GM18520 (cell line): ENCODE data around the gene NFAT5.
"Not testable (repeated sequence)": the region's sequence is repeated elsewhere in the genome, so short reads cannot be mapped to it uniquely, and the experiment has no call there.

Experiments
- ATAC-seq: cut with Tn5 transposase; IDR thresholded peaks from one replicate; pipeline ENCODE4 v1.9.1; 2021; ENCODE audit not compliant: unreplicated experiment

Gene NFAT5, protein sequence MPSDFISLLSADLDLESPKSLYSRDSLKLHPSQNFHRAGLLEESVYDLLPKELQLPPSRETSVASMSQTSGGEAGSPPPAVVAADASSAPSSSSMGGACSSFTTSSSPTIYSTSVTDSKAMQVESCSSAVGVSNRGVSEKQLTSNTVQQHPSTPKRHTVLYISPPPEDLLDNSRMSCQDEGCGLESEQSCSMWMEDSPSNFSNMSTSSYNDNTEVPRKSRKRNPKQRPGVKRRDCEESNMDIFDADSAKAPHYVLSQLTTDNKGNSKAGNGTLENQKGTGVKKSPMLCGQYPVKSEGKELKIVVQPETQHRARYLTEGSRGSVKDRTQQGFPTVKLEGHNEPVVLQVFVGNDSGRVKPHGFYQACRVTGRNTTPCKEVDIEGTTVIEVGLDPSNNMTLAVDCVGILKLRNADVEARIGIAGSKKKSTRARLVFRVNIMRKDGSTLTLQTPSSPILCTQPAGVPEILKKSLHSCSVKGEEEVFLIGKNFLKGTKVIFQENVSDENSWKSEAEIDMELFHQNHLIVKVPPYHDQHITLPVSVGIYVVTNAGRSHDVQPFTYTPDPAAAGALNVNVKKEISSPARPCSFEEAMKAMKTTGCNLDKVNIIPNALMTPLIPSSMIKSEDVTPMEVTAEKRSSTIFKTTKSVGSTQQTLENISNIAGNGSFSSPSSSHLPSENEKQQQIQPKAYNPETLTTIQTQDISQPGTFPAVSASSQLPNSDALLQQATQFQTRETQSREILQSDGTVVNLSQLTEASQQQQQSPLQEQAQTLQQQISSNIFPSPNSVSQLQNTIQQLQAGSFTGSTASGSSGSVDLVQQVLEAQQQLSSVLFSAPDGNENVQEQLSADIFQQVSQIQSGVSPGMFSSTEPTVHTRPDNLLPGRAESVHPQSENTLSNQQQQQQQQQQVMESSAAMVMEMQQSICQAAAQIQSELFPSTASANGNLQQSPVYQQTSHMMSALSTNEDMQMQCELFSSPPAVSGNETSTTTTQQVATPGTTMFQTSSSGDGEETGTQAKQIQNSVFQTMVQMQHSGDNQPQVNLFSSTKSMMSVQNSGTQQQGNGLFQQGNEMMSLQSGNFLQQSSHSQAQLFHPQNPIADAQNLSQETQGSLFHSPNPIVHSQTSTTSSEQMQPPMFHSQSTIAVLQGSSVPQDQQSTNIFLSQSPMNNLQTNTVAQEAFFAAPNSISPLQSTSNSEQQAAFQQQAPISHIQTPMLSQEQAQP (N-terminal part only)

DNA sequence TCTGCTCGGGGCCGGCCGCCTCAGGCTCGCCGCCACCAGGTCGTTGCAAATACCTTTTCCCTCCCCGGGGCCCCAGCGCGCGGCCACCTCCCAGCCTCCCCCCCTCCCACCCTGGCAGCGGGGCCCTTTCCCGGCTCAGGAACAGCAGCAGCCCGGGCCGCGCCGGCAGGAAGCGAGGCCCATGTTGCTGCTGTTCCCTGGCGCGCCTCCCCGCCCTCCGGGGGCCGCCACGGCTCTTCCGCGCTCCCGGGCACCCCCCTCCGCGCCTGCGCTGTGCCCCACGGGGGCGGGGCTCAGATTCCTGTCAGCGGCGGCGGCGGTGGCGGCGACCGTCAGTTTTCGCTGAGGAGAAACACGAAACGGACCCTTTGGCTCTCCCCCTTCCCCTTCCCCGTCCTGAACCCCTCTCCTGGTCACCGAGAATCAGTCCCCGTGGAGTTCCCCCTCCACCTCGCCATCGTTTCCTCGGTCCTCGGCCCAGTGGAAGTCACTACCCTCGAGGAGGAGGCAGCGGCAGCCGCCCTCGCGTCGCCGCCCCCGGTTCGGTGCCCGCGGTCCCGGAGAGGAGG, at the start of gene NFAT5:
TSS of gene NFAT5 (plus strand) at position 296 of the 569 bp plus-strand sequence. CDS start 336 bp downstream, outside the sequence.
- ATAC-seq, result peak; percentile 31

DNA sequence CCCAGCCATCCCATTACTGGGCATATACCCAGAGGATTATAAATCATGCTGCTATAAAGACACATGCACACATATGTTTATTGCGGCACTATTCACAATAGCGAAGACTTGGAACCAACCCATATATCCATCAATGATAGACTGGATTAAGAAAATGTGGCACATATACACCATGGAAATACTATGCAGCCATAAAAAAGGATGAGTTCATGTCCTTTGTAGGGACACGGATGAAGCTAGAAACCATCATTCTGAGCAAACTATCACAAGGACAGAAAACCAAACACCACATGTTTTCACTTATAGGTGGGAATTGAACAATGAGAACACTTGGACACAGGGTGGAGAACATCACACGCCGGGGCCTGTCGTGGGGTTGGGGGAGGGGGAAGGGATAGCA, 47.9 kb upstream of the NFAT5 start:
- not testable (repeated sequence) for ATAC-seq

DNA sequence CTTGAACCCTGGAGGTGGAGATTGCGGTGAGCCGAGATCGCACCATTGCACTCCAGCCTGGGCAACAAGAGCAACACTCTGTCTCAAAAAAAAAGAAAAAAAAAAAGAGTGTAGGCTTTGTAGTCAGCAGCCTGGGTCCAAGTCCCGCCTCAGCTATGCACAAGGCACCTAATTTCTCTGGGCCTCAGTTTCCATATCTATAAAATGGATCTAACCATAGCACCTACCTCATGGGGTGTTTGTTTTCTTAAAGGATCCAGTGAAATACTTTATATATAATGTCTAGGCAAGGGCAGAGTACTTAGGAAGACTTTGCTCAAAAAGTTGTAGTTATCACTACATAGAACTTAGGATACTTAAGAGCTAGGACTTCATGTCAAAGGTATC, 45.4 kb upstream of the NFAT5 start:
- no peak for ATAC-seq

DNA sequence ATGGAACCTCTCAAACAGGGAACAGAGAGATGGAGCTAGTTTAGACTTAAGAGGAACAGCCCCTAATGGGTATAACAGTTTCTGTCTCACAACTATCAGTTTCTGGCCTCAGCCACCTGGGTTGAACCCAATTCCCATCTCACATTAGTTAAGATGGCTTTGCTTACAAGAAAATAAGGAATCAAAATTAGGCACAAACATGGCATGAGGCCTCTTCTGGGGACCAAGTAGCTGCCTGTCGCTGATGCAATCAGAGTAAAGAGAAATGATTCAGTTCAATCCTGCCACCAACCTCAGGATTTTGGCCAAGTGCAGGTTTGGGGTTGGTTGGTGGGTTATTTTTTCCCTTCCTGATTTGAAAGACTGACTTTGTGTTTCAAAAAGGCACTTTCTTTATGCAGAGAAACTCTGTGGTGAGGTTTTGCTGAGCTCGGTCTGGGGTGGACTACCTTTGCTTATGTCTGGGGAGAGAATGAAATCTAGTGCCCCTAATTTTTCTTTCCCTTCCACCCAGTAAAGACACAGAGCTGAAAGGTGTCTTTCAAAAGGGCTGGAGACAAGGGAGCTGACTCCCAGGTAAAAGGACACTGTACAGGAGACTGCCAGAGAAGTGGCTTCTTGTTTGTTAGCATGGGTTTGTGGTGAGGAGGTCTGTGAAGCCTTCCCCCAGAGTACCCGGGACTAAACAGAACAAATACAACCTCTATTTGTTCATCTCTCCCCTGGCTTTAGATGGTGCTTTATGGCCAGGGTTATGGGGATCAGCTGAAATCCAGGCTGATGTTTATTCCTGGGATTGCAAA, 44.8 kb upstream of the NFAT5 start:
- no peak for ATAC-seq

DNA sequence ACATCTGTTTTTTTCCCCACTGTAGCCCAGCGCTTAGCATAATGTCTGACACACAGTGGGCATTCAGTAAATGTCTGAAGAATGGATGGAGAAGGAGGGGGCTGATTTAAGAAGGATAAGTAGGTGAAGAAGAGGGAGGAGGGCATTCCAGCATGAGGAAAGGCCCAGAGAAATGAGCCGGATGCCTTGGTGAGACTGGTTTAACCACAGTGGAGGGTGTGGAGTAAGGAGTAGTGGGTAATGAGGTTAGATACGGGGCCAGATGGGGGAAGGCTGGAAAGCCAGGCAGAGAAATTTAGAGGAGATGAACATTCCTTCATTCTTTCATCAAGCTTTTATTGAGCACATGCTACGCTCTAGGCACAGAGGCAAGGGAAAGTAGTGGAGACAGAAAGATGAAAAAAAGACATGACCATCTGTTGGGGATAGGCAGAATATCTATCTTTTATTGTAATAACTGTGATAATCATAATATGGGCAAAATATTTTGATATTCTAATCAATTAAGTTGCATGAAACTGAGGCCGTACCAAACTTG, 43.7 kb upstream of the NFAT5 start:
- ATAC-seq, result no peak

DNA sequence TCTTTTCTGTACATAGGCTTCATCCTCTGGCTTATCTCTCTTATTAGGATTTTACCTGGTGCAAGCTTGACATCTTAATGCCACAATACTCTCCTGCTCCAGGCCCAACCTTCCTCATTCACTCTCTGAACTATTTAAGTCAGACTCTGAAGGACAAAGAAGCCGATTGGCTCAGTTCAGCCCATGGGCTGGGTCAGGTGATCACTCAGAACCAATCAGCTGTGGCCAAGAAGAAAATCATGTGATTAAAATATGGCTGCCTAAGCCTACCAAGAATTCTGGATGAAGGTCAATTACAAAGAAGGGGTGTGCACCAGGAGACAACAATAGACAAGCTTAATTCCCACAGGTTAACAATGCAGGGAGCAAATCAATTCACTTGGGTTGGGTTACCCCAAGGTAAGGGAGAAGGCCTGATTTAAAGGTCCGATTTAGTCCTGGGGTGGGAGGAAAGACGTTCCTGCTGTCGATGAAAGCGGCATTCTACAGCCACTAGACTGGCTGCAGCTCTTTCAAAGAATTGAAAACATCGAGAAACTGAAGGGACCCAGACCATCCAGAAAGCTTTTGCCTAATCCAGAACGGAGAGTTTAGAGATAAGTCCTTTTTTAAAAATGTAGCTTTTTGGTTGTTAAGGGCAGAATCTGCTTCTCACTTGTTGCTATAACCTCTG, 42.9 kb upstream of the NFAT5 start:
- ATAC-seq, result no peak

DNA sequence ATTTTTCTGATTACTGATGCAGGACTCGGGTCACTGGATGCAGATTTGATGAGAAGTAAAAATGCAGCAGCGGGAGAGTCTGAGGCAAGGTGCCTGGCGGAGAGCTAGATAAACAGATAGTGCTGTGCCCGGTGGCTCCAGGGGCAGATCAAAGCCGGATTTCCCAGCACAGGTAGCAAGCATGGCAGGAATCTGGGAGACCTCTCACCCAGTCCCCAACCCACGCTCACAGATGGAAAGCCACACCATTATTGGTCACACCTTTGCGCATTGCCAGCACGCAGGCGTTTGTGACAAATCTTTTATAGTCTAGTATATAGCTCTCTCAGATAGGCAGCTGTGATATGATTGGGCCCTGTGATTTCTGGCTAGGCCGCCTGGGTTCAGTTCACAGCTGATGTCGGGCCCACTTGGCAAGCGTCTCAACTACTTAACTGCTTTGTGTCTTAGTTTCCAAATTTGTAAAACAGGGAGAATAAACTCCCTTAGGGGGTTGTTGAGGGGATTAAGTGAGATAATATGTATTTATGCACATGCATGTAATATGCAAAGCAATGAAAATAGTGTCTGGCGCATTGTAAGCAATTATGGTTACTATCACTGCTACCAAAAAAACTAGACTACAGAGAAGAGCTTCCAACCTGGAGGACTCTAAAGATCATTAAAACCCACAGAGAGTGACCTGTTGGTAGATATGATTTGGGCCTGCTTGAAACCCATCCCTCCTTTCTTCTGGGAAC, 42.0 kb upstream of the NFAT5 start:
- no peak for ATAC-seq

DNA sequence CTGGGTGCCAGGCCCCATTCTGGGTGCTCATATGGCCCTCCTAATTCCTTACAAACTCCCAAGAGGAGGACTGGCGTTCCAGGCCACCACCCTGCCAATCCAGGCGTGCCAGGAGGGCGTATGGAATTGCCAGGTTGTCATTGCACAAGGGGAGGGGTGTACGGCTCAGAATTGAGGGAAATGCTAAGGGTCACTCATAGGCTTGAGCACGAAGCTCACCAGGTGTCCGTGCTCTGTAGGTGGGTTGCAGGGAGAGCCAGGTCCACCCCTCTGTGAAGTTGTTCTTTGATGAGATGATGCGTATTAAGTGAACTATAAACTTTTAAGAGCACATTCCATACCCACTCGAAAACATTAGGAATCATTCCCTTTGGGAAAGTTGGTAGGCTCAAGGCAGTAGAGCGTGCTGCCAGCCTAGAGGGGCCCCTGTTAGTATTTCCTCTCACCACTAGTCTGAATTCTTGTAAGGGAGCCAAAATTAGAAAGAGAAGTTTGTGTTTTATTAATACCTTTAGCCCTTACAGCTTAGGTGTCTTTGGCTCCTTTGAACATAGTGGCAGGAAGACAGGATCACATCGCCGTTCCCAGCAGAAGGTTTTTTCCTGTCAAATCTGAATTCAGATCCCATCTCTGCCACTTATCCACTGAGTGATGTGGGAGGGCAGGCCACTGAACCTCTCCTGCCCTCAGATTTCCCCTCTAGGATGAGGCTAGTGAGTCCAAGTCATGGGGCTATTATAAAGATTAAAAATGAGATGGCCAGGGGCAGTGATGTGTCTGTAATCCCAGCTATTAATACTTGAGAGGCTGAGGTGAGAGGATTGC, 38.7 kb upstream of the NFAT5 start:
- ATAC-seq, result no peak

DNA sequence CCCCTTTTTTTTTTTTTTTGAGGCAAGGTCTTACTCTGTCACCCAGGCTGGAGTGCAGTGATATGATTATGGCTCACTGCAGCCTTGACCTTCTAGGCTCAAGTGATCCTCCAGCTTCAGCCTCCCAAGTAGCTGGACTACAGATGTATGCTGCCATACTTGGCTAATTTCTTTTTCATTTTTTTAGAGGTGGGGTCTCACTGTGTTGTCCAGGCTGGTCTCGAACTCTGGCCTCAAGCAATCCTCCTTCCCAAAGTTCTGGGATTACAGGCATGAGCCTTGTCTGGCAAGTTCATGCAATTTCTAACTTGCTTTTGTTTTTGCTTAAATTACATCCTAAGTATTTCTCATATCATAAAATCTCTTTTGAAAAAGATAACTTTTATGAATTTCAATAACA, 33.8 kb upstream of the NFAT5 start:
- no peak for ATAC-seq

DNA sequence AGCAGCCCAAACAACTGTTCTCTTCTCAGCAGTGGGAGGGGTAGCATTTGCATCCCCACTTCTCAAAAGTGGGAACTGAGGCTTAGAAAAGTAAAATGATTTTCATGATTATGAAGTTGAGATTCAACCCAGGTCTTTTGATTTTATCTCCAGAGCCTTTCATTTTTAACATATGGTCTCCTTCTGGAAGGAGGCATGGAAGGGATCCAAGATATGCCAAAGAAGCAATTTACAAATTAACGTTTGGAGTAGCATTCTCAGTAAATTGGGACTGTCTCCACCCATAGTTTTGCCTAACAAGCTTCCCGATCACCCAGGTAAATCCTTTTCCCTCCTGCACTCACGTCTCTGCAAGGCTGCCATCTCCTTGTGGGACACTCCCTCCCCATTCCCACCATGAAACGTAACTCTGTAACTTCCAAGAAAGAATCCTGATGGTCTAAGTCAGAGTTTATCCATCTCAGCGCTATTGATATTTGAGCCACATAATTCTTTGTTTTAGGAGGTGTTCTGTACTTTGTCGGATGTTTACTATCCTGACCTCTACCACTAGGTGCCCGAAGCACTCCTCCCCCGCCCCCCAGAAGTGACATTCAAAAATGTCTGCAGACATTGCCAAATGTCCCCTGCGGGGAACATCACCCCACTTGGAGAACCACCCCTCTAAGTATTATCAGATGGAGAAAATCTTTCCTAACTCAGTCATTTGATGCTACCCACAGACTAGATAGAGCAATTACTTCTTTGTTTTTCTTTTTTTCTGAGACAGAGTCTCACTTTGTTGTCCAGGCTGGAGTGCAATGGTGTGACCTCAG, 32.9 kb upstream of the NFAT5 start:
- no peak for ATAC-seq

DNA sequence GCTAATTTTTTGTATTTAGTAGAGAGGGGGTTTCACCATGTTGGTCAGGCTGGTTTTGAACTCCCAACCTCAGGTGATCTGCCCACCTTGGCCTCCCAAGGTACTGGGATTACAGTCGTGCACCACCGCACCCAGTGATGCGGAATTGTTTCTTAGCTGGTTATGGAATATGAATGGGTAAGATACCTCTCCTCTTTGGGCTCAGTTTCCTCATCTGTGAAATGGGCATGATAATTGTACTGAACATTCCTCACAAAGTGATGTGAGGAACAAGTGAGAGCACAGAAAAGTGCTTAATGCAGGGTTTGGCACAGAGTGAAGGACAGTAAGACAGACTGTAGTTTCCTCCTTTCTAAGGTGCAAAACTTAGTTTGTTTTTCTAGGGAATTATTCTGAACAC, 31.0 kb upstream of the NFAT5 start:
- no peak for ATAC-seq

DNA sequence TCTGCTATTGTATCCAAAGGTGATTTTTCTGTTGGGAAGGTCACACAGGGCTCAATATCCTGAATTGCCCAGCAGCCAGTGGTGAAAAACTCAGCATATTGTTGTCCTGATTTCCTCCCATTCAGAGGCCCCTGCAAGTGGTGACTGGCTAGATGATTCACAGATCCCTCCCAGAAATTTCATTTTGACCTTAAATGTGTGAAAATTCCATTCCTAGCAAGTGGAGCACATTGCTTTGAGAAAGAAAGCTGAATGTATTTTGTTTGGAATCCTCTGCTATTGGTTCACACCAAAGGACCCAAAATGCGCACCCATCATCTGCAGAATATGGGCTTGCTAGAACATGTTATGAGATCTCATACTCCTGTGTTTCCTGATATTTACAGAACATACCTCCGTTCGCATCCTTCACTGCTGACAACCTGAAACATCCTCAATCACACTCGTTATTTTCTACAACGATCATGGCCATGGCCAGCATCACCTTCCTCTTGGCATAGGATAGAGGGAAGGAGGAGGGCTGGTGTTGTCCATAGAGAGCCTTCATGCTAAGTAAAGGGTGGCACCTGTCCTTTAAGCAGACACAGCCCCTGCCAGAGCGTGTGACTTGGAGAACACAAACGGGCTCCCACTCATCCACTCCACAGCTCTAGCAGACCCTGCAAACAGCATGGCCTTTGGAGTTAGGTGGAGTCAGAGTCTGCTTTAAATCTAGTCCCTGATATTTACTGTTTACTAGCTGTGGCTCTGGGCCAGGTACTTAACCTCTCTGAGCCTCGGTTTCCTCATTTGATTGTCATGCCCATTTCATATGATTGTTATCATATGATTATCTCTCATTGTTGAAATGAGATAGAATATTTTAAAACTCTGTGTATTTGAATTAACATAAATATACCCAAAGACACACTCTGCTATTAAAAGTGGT, 30.4 kb upstream of the NFAT5 start:
- ATAC-seq, result no peak

DNA sequence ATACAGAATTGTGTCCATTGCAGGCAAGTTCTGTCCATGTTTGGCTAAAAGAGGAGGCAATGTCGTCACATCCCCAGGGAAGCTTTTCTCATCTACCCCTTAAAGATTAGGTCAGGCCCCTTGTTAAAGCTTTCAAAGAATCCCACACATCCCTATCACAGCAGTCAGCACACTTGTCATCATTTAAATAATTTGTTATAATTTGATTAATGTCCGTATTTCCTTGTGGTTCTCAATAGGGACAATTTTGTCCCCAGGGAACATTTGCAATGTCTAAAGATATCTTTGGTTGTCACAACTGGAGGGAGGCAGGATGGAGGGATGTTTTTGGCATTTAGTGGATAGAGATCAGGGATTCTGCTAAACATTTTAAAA, 28.1 kb upstream of the NFAT5 start:
- ATAC-seq, result no peak

DNA sequence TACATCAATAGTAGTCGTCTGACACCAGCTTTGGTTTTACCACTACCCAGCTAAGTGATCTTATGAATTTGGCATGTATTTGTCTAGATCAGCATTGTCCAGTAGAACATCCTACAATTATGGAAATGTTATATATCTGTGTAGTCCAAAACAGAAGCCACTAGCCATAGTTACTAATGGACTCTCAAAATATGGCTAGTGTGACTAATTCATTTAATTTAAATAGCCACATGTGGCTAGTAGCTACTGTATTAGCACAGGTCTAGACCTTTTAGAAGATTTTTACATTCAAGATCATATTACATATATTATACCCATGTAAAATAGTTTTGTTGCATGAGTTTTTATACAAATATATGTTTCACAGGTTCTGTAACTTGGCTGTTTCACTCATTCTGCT, 27.0 kb upstream of the NFAT5 start:
- ATAC-seq, result no peak

DNA sequence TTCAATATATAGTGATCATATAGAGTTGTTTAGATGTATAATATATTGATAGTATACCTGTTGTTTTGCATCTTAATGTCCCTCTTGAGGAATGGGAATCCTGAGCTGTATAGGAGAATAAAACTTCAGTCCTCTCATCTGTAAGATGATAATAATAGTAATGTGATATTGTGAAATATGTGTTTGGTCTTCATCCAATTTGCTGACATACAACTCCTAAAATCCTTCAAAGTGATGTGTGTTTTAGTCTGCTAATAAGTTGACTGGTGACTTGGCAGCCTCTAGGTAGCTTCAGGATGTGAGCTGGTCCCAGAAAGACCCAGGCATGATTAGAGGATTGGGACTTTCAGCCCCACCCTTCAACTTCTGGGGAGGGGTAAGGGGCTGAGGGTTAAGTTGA, 22.8 kb upstream of the NFAT5 start:
- ATAC-seq, result no peak

DNA sequence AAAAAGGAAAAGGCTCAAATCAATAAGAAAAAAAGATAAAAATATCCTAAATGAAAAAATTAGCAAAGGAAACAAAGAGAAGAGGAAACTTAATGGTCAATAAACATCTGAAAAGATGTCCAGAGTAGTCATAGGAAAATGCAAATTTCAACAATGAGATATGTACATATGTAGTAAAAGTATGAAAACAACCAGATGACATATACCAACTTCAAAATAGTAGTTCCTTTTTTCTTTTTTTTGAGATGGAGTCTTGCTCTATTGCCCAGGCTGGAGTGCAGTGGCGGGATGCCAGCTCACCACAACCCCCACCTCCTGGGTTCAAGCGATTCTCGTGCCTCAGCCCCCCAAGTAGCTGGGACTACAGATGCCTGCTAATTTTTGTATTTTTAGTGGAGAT, 21.7 kb upstream of the NFAT5 start:
- no peak for ATAC-seq
